CD14-positive monocyte (primary cell): ENCODE results near the gene P2RX2. TPM values are rescaled to one million over a fixed set of nuclear protein-coding genes. Genes with fewer than 3 reads are reported as not detected.

Experiments used
- DNase-seq, 3 donors: peaks; one replicate each; pipeline ENCODE4 v3.0.0-alpha.2; 2011 to 2022
- H2AFZ ChIP-seq: 2 replicates; pipeline ENCODE4 v1.6.0; 2012; ENCODE audit warnings: mild to moderate bottlenecking, low read depth, low read length, inconsistent platforms; ENCODE audit not compliant: insufficient read depth, poor library complexity, severe bottlenecking
- H3K27ac ChIP-seq, 2 donors: 1 replicate in 1 of 2; 2 replicates in 1 of 2; pipeline ENCODE4 v1.5.1; 2012 to 2013; ENCODE audit warnings: low read length in 2 of 2, control low read depth in 1 of 2, inconsistent platforms in 1 of 2, low read depth in 1 of 2, mild to moderate bottlenecking in 1 of 2
- H3K27me3 ChIP-seq, 2 donors: one replicate each; pipeline versions ENCODE4 v1.6.0 to v1.6.1; 2011 to 2013; ENCODE audit warnings: low read length in 2 of 2; ENCODE audit not compliant: control insufficient read depth in 2 of 2, insufficient read depth in 2 of 2
- H3K36me3 ChIP-seq, 2 donors: replicated peaks in 1 of 2; 1 replicate in 1 of 2; 2 replicates in 1 of 2; pipeline versions ENCODE4 v1.5.1 to v1.6.1; 2012 to 2013; ENCODE audit warnings: low read length in 2 of 2, control low read depth in 1 of 2, inconsistent platforms in 1 of 2, mild to moderate bottlenecking in 1 of 2; ENCODE audit not compliant: insufficient read depth in 2 of 2, control insufficient read depth in 1 of 2
- H3K4me1 ChIP-seq, 2 donors: 1 replicate in 1 of 2; 2 replicates in 1 of 2; pipeline versions ENCODE4 v1.5.1 to v1.6.1; 2012 to 2013; ENCODE audit warnings: low read length in 2 of 2, control low read depth in 1 of 2, inconsistent platforms in 1 of 2, mild to moderate bottlenecking in 1 of 2, moderate library complexity in 1 of 2; ENCODE audit not compliant: insufficient read depth in 2 of 2, control insufficient read depth in 1 of 2
- H3K4me2 ChIP-seq: replicated peaks from 2 replicates; pipeline ENCODE3; 2012; ENCODE audit warnings: low read length, moderate library complexity, mild to moderate bottlenecking; ENCODE audit not compliant: poor library complexity, severe bottlenecking; ENCODE audit errors: extremely low read depth
- H3K4me3 ChIP-seq, 3 experiments: fragments of 200-600 bp in 1 of 3; sonication (generic) in 1 of 3; replicated peaks in 1 of 3; 1 replicate in 2 of 3; 2 replicates in 1 of 3; pipeline ENCODE4 v1.5.1; 2011 to 2013; ENCODE audit warnings: low read length in 3 of 3, mild to moderate bottlenecking in 3 of 3, control low read depth in 2 of 3, low read depth in 2 of 3, inconsistent platforms in 1 of 3, moderate library complexity in 1 of 3
- H3K79me2 ChIP-seq: 2 replicates; pipeline ENCODE4 v1.6.0; 2012; ENCODE audit warnings: mild to moderate bottlenecking, control low read depth, inconsistent platforms, low read length, moderate library complexity; ENCODE audit not compliant: insufficient read depth
- H3K9ac ChIP-seq: 2 replicates; pipeline ENCODE4 v1.6.0; 2017; ENCODE audit warnings: low read length, mild to moderate bottlenecking; ENCODE audit not compliant: insufficient read depth, poor library complexity, severe bottlenecking
- H3K9me3 ChIP-seq, 2 donors: replicated peaks in 1 of 2; 1 replicate in 1 of 2; 2 replicates in 1 of 2; pipeline versions ENCODE4 v1.5.1 to v1.6.1; 2012 to 2013; ENCODE audit warnings: low read length in 2 of 2, control low read depth in 1 of 2; ENCODE audit not compliant: control insufficient read depth in 1 of 2, insufficient read depth in 1 of 2
- H4K20me1 ChIP-seq: 2 replicates; pipeline ENCODE4 v1.6.0; 2012; ENCODE audit warnings: mild to moderate bottlenecking, low read length, control low read depth, moderate library complexity; ENCODE audit not compliant: insufficient read depth
- H3K27ac Mint-ChIP-seq, 7 donors: one replicate each; pipeline ENCODE4 v1.8.0; 2020; ENCODE audit warnings: mild to moderate bottlenecking in 7 of 7, mixed read lengths in 7 of 7, moderate library complexity in 6 of 7, inconsistent platforms in 2 of 7
- H3K27me3 Mint-ChIP-seq, 3 donors: one replicate each; pipeline ENCODE4 v1.8.0; 2021 to 2022; ENCODE audit warnings: low read depth in 3 of 3, mild to moderate bottlenecking in 3 of 3, mixed read lengths in 3 of 3, moderate library complexity in 3 of 3, inconsistent platforms in 1 of 3
- H3K36me3 Mint-ChIP-seq, 2 donors: one replicate each; pipeline ENCODE4 v1.8.0; 2020; ENCODE audit warnings: mixed read lengths in 2 of 2, inconsistent platforms in 1 of 2, mild to moderate bottlenecking in 1 of 2
- H3K4me1 Mint-ChIP-seq: one replicate; pipeline ENCODE4 v1.8.0; 2020; ENCODE audit warnings: mild to moderate bottlenecking, mixed read lengths
- H3K4me3 Mint-ChIP-seq, 2 donors: one replicate each; pipeline ENCODE4 v1.8.0; 2020; ENCODE audit warnings: mild to moderate bottlenecking in 2 of 2, mixed read lengths in 2 of 2, moderate library complexity in 1 of 2
- H3K9me3 Mint-ChIP-seq, 7 donors: one replicate each; pipeline ENCODE4 v1.8.0; 2020 to 2022; ENCODE audit warnings: mixed read lengths in 7 of 7, mild to moderate bottlenecking in 6 of 7, moderate library complexity in 6 of 7, inconsistent platforms in 2 of 7
- WGBS: methylation state at CpG from one replicate; pipeline ENCODE4 v1.1.5; 2013; ENCODE audit warnings: missing lambda C conversion rate; ENCODE audit not compliant: insufficient coverage; 5-methylcytosine and 5-hydroxymethylcytosine counted together
- intact Hi-C, 2 donors: fragments of 100-400 bp; cut with micrococcal nuclease; formaldehyde crosslinking; loops; one replicate each; pipeline versions ENCODE4 v1.15.0 to v1.15.1; 2023
- polyA plus RNA-seq, 3 donors: library from polyadenylated mRNA; depleted of rRNA in 1 of 3; unstranded in 2 of 3; stranded (reverse) in 1 of 3; fragments of 300-500 nt in 2 of 3; fragments of >200 nt in 1 of 3; fragmentation: Illumina TruSeq in 2 of 3; gene quantifications; 1 replicate in 2 of 3; 2 replicates in 1 of 3; pipeline ENCODE4 v1.2.3, GENCODE V29; 2012 to 2021
- TF ChIP-seq, protein P1 (sequence below): fragments of 200-600 bp; IDR thresholded peaks from one replicate; pipeline ENCODE4 v1.8.0; 2022; ENCODE audit warnings: antibody characterized with exemption, mild to moderate bottlenecking

P2RX2 gene
- polyA plus RNA-seq, 3 donors, result not detected

DNA sequence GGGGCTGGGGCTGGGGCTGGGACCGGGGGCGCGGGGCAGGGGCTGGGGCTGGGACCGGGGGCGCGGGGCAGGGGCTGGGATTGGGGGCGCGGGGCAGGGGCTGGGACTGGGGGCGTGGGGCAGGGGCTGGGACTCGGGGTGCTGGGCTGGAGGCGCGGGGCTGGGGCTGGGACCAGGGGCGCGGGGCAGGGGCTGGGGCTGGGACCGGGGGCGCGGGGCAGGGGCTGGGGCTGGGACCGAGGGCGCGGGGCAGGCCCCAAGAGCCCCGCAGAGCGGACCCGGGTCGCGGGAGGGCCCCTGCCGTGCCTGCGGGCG is 452 bp downstream of the P2RX2 start:
- H3K4me3 ChIP-seq, result no peak overlapping the region
- Mint-ChIP-seq H3K4me1 (peaks cover 7% of the 10 kb centered on the region), H3K27ac (no peak overlapping the region), H3K36me3 (peaks cover 12 to 13% of the 10 kb centered on the region in 2 donors), H3K27me3 (peaks cover 42 to 73% (median 51%) of the 10 kb centered on the region in 3 donors), H3K9me3 (peaks cover 17 to 38% (median 27%) of the 10 kb centered on the region in 7 donors), H3K4me3 (no peak overlapping the region)
- H3K27ac ChIP-seq, result no peak overlapping the region
- peaks cover under 1 to 3% of the 10 kb centered on the region in 2 donors for H3K36me3 ChIP-seq
- 10% methylated on average over 14 of the region's 28 CpGs for WGBS
- no peak overlapping the region for H3K9ac ChIP-seq
- H3K9me3 ChIP-seq, result peaks cover 26 to 29% of the 10 kb centered on the region in 2 donors
- intact Hi-C loops, result loop anchor here in 1 of 2 donors (5.0 kb wide), 2 partner anchors 202 to 467 kb away; no protein-coding TSS in a partner anchor
- peaks cover 18 to 57% of the 10 kb centered on the region in 2 donors for H3K27me3 ChIP-seq
- H3K4me1 ChIP-seq, result no peaks in the 10 kb centered on the region
- TF ChIP-seq, protein P1, sequence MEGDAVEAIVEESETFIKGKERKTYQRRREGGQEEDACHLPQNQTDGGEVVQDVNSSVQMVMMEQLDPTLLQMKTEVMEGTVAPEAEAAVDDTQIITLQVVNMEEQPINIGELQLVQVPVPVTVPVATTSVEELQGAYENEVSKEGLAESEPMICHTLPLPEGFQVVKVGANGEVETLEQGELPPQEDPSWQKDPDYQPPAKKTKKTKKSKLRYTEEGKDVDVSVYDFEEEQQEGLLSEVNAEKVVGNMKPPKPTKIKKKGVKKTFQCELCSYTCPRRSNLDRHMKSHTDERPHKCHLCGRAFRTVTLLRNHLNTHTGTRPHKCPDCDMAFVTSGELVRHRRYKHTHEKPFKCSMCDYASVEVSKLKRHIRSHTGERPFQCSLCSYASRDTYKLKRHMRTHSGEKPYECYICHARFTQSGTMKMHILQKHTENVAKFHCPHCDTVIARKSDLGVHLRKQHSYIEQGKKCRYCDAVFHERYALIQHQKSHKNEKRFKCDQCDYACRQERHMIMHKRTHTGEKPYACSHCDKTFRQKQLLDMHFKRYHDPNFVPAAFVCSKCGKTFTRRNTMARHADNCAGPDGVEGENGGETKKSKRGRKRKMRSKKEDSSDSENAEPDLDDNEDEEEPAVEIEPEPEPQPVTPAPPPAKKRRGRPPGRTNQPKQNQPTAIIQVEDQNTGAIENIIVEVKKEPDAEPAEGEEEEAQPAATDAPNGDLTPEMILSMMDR, result no peak
- H2AFZ ChIP-seq, result no peak overlapping the region
- H3K79me2 ChIP-seq, result no peaks in the 10 kb centered on the region
- no peak for DNase-seq
- H3K4me2 ChIP-seq, result no peak overlapping the region
- H4K20me1 ChIP-seq, result no peaks in the 10 kb centered on the region

DNA sequence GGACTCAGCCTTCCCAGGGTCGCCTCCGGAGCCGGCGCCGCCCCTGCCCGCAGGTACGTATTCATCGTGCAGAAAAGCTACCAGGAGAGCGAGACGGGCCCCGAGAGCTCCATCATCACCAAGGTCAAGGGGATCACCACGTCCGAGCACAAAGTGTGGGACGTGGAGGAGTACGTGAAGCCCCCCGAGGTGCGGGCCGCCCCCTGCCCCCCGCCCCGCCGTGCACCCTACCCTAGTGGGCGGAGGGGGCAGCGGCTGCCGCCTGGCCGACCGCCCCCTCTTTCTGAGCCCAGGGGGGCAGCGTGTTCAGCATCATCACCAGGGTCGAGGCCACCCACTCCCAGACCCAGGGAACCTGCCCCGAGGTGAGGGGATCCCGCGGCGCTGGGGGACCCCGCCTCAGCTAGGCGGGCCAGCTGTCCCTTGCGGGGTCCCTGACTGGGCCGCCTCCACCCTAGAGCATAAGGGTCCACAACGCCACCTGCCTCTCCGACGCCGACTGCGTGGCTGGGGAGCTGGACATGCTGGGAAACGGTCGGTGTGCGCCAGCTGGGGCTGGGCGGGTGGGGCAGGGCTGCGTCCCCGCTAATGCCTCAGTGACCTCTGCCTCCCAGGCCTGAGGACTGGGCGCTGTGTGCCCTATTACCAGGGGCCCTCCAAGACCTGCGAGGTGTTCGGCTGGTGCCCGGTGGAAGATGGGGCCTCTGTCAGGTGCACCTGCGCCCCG is 973 bp downstream of the P2RX2 start:
- Histone ChIP-seq H3K9ac (no peak overlapping the region), H3K4me2 (no peak overlapping the region), H2AFZ (no peak overlapping the region), H3K36me3 (peaks cover 6 to 8% of the 10 kb centered on the region in 2 donors), H3K4me3 (no peak overlapping the region), H3K4me1 (no peaks in the 10 kb centered on the region), H3K79me2 (no peaks in the 10 kb centered on the region), H3K27me3 (peaks cover 18 to 57% of the 10 kb centered on the region in 2 donors), H3K27ac (no peak overlapping the region), H4K20me1 (no peaks in the 10 kb centered on the region), H3K9me3 (peaks cover 26 to 29% of the 10 kb centered on the region in 2 donors)
- TF ChIP-seq, protein P1, result no peak
- Mint-ChIP-seq H3K9me3 (peaks cover 17 to 38% (median 27%) of the 10 kb centered on the region in 7 donors), H3K4me3 (no peak overlapping the region), H3K27ac (no peak overlapping the region), H3K27me3 (peaks cover 41 to 70% (median 49%) of the 10 kb centered on the region in 3 donors), H3K4me1 (peaks cover 7% of the 10 kb centered on the region), H3K36me3 (peaks cover 13 to 19% of the 10 kb centered on the region in 2 donors)
- intact Hi-C loops, result loop anchor here in 1 of 2 donors (5.0 kb wide), 2 partner anchors 202 to 467 kb away; no protein-coding TSS in a partner anchor
- no peak for DNase-seq
- 22% methylated on average over 47 of the region's 53 CpGs for WGBS
